Activated naive CD8-positive, alpha-beta T cell (primary cell): Measurements from ENCODE around the gene MRGPRE.

ENCODE experiments used
- H3K27ac Mint-ChIP-seq: one replicate; pipeline ENCODE4 v1.8.0; 2021; ENCODE audit warnings: mixed read lengths
- H3K27me3 Mint-ChIP-seq: one replicate; pipeline ENCODE4 v1.8.0; 2021; ENCODE audit warnings: mixed read lengths
- H3K36me3 Mint-ChIP-seq: one replicate; pipeline ENCODE4 v1.8.0; 2021; ENCODE audit warnings: mixed read lengths
- H3K4me1 Mint-ChIP-seq: one replicate; pipeline ENCODE4 v1.8.0; 2021; ENCODE audit warnings: low read depth, mixed read lengths
- H3K4me3 Mint-ChIP-seq: one replicate; pipeline ENCODE4 v1.8.0; 2021; ENCODE audit warnings: mild to moderate bottlenecking, mixed read lengths
- H3K9me3 Mint-ChIP-seq: one replicate; pipeline ENCODE4 v1.8.0; 2021; ENCODE audit warnings: low read depth, mixed read lengths

The MRGPRE gene

GRCh38 chr11:3186166-3186953 is 45.9 kb downstream of the MRGPRE start:
- Mint-ChIP-seq H3K9me3 (no peaks in the 10 kb centered on the region), H3K27me3 (no peaks in the 10 kb centered on the region), H3K27ac (no peak overlapping the region), H3K36me3 (no peaks in the 10 kb centered on the region), H3K4me3 (no peak overlapping the region), H3K4me1 (no peaks in the 10 kb centered on the region)

DNA sequence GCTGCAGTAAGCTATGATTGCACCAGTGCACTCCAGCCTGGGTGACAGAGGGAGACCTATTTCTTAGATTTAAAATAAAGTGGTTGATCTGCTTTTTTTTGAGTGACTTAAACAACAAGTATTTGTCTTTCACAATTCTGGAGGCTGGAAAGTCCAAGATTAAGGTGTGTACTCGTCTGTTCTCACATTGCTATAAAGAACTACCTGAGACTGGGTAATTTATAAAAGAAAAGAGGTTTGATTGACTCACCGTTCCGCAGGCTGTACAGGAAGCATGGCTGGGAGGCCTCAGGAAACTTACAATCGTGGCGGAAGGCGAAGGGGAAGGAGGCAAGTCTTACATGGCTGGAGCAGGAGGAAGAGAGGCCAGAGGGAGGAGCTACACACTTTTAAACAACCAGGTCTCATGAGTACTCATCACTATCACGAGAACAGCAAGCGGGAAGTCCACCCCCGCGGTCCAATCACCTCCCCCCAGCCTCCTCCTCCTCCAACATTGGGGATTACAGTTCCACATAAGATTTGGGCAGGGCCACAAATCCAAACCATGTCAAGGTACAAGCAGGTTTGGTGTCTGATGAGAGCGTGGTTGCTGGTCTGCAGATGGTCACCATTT is 47.4 kb downstream of the MRGPRE start:
- Mint-ChIP-seq H3K27ac (no peak overlapping the region), H3K27me3 (no peaks in the 10 kb centered on the region), H3K4me1 (no peaks in the 10 kb centered on the region), H3K36me3 (no peaks in the 10 kb centered on the region), H3K9me3 (no peaks in the 10 kb centered on the region), H3K4me3 (no peak overlapping the region)

GRCh38 chr11:3183523-3183922 is 48.7 kb downstream of the MRGPRE start:
- H3K4me3 Mint-ChIP-seq = no peak overlapping the region
- H3K4me1 Mint-ChIP-seq = no peaks in the 10 kb centered on the region
- H3K27me3 Mint-ChIP-seq = no peaks in the 10 kb centered on the region
- no peaks in the 10 kb centered on the region for H3K36me3 Mint-ChIP-seq
- no peak overlapping the region for H3K27ac Mint-ChIP-seq
- H3K9me3 Mint-ChIP-seq = no peaks in the 10 kb centered on the region

GRCh38 chr11:3182462-3182852 is 49.8 kb downstream of the MRGPRE start:
- H3K27me3 Mint-ChIP-seq = peaks cover 2% of the 10 kb centered on the region
- no peaks in the 10 kb centered on the region for H3K36me3 Mint-ChIP-seq
- no peaks in the 10 kb centered on the region for H3K4me1 Mint-ChIP-seq
- no peak overlapping the region for H3K4me3 Mint-ChIP-seq
- no peaks in the 10 kb centered on the region for H3K9me3 Mint-ChIP-seq
- no peak overlapping the region for H3K27ac Mint-ChIP-seq

- no peak overlapping the region for H3K4me3 Mint-ChIP-seq
These were observed 50.3 kb downstream of the MRGPRE start for GRCh38 chr11:3181725-3182461.

DNA sequence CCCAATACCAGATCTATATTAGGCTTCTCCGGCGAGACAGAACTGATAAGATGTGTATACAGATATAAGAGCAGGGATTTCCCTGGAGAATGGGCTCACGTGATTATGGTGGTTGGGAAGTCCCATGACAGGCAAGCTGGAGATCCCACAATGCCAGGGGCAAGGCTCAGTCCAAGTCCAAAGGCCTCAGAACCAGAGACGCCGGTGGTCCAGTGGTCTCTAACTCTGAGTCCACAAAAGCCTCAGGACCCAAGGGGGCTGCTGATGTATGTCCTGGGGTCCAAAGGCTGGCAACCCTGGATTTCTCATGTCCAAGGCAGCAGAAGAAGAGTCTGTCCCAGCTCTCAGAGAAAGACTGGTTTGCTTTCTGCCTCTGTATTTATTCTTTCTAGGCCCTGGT is 51.3 kb downstream of the MRGPRE start:
- peaks cover 2% of the 10 kb centered on the region for H3K27me3 Mint-ChIP-seq
- H3K9me3 Mint-ChIP-seq = peaks cover 4% of the 10 kb centered on the region
- H3K4me1 Mint-ChIP-seq = no peaks in the 10 kb centered on the region
- H3K27ac Mint-ChIP-seq = no peak overlapping the region
- H3K36me3 Mint-ChIP-seq = peaks cover 8% of the 10 kb centered on the region
- no peak overlapping the region for H3K4me3 Mint-ChIP-seq

More at GRCh38 chr11:3181725-3182461, 50.3 kb downstream of the MRGPRE start:
- peaks cover under 1% of the 10 kb centered on the region for H3K9me3 Mint-ChIP-seq
- H3K36me3 Mint-ChIP-seq = peaks cover under 1% of the 10 kb centered on the region
- no peak overlapping the region for H3K27ac Mint-ChIP-seq
- H3K4me1 Mint-ChIP-seq = no peaks in the 10 kb centered on the region
- H3K27me3 Mint-ChIP-seq = peaks cover 2% of the 10 kb centered on the region

GRCh38 chr11:3178349-3178748 is 53.9 kb downstream of the MRGPRE start:
- H3K36me3 Mint-ChIP-seq = peaks cover 11% of the 10 kb centered on the region
- no peak overlapping the region for H3K4me3 Mint-ChIP-seq
- peaks cover 2% of the 10 kb centered on the region for H3K27me3 Mint-ChIP-seq
- H3K9me3 Mint-ChIP-seq = peaks cover 4% of the 10 kb centered on the region
- H3K27ac Mint-ChIP-seq = no peak overlapping the region
- H3K4me1 Mint-ChIP-seq = no peaks in the 10 kb centered on the region

DNA sequence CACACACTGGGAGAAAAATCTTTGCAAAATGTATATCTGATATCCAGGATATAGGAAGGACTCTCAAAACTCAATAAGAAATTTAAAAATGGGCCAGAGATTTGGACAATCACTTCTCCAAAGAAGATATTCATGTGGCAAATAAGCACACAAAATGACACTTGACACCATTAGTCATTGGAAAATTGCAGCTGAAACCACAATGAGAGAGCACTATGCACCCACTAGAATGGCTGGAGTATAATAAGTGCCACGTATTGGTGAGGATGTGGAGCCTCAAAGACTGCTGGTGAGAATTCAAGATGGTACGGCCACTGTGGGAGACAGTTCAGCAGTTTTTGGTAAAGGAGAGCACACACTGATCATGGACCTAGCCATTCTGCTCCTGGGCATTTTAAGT is 54.3 kb downstream of the MRGPRE start:
- Mint-ChIP-seq H3K27ac (no peak overlapping the region), H3K9me3 (peaks cover 4% of the 10 kb centered on the region), H3K27me3 (peaks cover 2% of the 10 kb centered on the region), H3K4me1 (no peaks in the 10 kb centered on the region), H3K4me3 (no peak overlapping the region), H3K36me3 (peaks cover 11% of the 10 kb centered on the region)
